NCI-H2227 treated with DMSO at 0.1 percent for 48 hours (cell line): ENCODE results near the gene MAS1L.

Experiments
- DNase-seq: peaks from one replicate; lab custom pipeline; 2025; lab: John Stamatoyannopoulos, UW

MAS1L gene

GRCh38 chr6:29487660-29488059, at the start of gene MAS1L:
TSS of gene MAS1L (minus strand) at chr6:29487956. CDS start at chr6:29487902, 54 bp downstream.
- no peak for DNase-seq

- DNase-seq, result no peak
Measured at GRCh38 chr6:29532320-29532951, 44.7 kb upstream of the MAS1L start.

GRCh38 chr6:29531668-29532067, 43.9 kb upstream of the MAS1L start:
- DNase-seq, result no peak

GRCh38 chr6:29530671-29531310, 43.0 kb upstream of the MAS1L start:
- no peak for DNase-seq

- no peak for DNase-seq
Measured at GRCh38 chr6:29529956-29530355, 42.2 kb upstream of the MAS1L start.

- no peak for DNase-seq
Measured at GRCh38 chr6:29528988-29529560, 41.3 kb upstream of the MAS1L start.

- no peak for DNase-seq
Measured at GRCh38 chr6:29528300-29528931, 40.7 kb upstream of the MAS1L start.

- DNase-seq, result no peak
Measured at GRCh38 chr6:29527564-29527963, 39.8 kb upstream of the MAS1L start.

- DNase-seq, result no peak
Measured at GRCh38 chr6:29527126-29527525, 39.4 kb upstream of the MAS1L start.

GRCh38 chr6:29525311-29525639, 37.5 kb upstream of the MAS1L start:
- DNase-seq, result no peak

- DNase-seq, result no peak
Measured at GRCh38 chr6:29524444-29525310, 36.9 kb upstream of the MAS1L start.

GRCh38 chr6:29524044-29524443, 36.3 kb upstream of the MAS1L start:
- DNase-seq, result no peak

GRCh38 chr6:29522227-29522626, 34.5 kb upstream of the MAS1L start:
- DNase-seq, result no peak

- DNase-seq, result no peak
Measured at GRCh38 chr6:29521006-29521680, 33.4 kb upstream of the MAS1L start.

- DNase-seq, result no peak
Measured at GRCh38 chr6:29520232-29520631, 32.5 kb upstream of the MAS1L start.

GRCh38 chr6:29519291-29520010, 31.7 kb upstream of the MAS1L start:
- no peak for DNase-seq

- no peak for DNase-seq
Measured at GRCh38 chr6:29517728-29518440, 30.1 kb upstream of the MAS1L start.

GRCh38 chr6:29517245-29517644, 29.5 kb upstream of the MAS1L start:
- DNase-seq, result no peak

- DNase-seq, result no peak
Measured at GRCh38 chr6:29516108-29516507, 28.4 kb upstream of the MAS1L start.

GRCh38 chr6:29510746-29511300, 23.1 kb upstream of the MAS1L start:
- no peak for DNase-seq
